AG10803 (cell line): ENCODE data around the gene AKT2.

ENCODE experiments used
- DNase-seq: peaks from one replicate; pipeline ENCODE4 v3.0.0; 2010; ENCODE audit warnings: low read depth
- H3K4me3 ChIP-seq: 2 replicates; pipeline ENCODE4 v1.5.1; 2011; ENCODE audit warnings: mild to moderate bottlenecking, low read length, control low read depth
- CTCF ChIP-seq: conservative IDR thresholded peaks from 2 replicates; pipeline ENCODE4 v1.5.1; 2011; ENCODE audit warnings: mild to moderate bottlenecking, low read length, control low read depth, inconsistent platforms

Gene AKT2

GRCh38 chr19:40262422-40262821 is 22.7 kb downstream of the AKT2 start:
- DNase-seq = no peak
- H3K4me3 ChIP-seq = no peak overlapping the region
- no peak for TF ChIP-seq CTCF

- DNase-seq = no peak
- no peak overlapping the region for H3K4me3 ChIP-seq
- TF ChIP-seq CTCF = no peak
Measured at GRCh38 chr19:40261631-40262030, 23.5 kb downstream of the AKT2 start.

- TF ChIP-seq CTCF = no peak
- H3K4me3 ChIP-seq = no peak overlapping the region
- DNase-seq = no peak
Measured at GRCh38 chr19:40257096-40257517, 28.0 kb downstream of the AKT2 start.

GRCh38 chr19:40256512-40256911 is 28.6 kb downstream of the AKT2 start:
- DNase-seq = no peak
- no peak overlapping the region for H3K4me3 ChIP-seq
- TF ChIP-seq CTCF = no peak

- DNase-seq = no peak
- no peak for TF ChIP-seq CTCF
- H3K4me3 ChIP-seq = no peak overlapping the region
Measured at GRCh38 chr19:40255619-40256166, 29.5 kb downstream of the AKT2 start.

- H3K4me3 ChIP-seq = no peak overlapping the region
- no peak for DNase-seq
- no peak for TF ChIP-seq CTCF
Measured at GRCh38 chr19:40254714-40255418, 30.3 kb downstream of the AKT2 start.

GRCh38 chr19:40253611-40254092 is 31.5 kb downstream of the AKT2 start:
- TF ChIP-seq CTCF = no peak
- H3K4me3 ChIP-seq = no peak overlapping the region
- no peak for DNase-seq
